Immature natural killer cell (primary cell): ENCODE data around the gene DPY19L1. TPM values are rescaled to one million over a fixed set of nuclear protein-coding genes. Genes with fewer than 3 reads are reported as not detected.
A peak's percentile ranks its signal among the peaks of the same experiment; 100 is the strongest.
"Not testable (repeated sequence)": the region's sequence is repeated elsewhere in the genome, so short reads cannot be mapped to it uniquely, and the experiment has no call there.

Experiments used
- DNase-seq, 3 donors: peaks; one replicate each; pipeline ENCODE4 v3.0.0; 2022; ENCODE audit warnings: mixed read lengths in 1 of 3
- H3K27ac Mint-ChIP-seq, 6 donors: one replicate each; pipeline ENCODE4 v1.8.0; 2020; ENCODE audit warnings: mixed read lengths in 6 of 6, mild to moderate bottlenecking in 5 of 6, inconsistent platforms in 4 of 6, moderate library complexity in 3 of 6
- H3K27me3 Mint-ChIP-seq, 3 donors: one replicate each; pipeline ENCODE4 v1.8.0; 2020 to 2021; ENCODE audit warnings: low read depth in 3 of 3, mild to moderate bottlenecking in 3 of 3, mixed read lengths in 3 of 3, moderate library complexity in 3 of 3, inconsistent platforms in 1 of 3
- H3K36me3 Mint-ChIP-seq, 3 donors: one replicate each; pipeline ENCODE4 v1.8.0; 2020; ENCODE audit warnings: mixed read lengths in 3 of 3, inconsistent platforms in 2 of 3, mild to moderate bottlenecking in 2 of 3
- H3K4me1 Mint-ChIP-seq, 2 donors: one replicate each; pipeline ENCODE4 v1.8.0; 2020; ENCODE audit warnings: inconsistent platforms in 2 of 2, mild to moderate bottlenecking in 2 of 2, mixed read lengths in 2 of 2, moderate library complexity in 1 of 2
- H3K4me3 Mint-ChIP-seq, 5 donors: one replicate each; pipeline ENCODE4 v1.8.0; 2020; ENCODE audit warnings: mild to moderate bottlenecking in 5 of 5, mixed read lengths in 5 of 5, inconsistent platforms in 3 of 5, moderate library complexity in 3 of 5
- H3K9me3 Mint-ChIP-seq, 6 donors: one replicate each; pipeline ENCODE4 v1.8.0; 2020; ENCODE audit warnings: mild to moderate bottlenecking in 6 of 6, mixed read lengths in 6 of 6, inconsistent platforms in 4 of 6, moderate library complexity in 3 of 6
- polyA plus RNA-seq, 3 donors: library from polyadenylated mRNA; unstranded; fragments of 300-500 nt; fragmentation: Illumina TruSeq; gene quantifications; one replicate each; pipeline ENCODE4 v1.2.3, GENCODE V29; 2021

The DPY19L1 gene
- polyA plus RNA-seq, 3 donors from 2014 or later: 1.6 to 2.5 (median 1.8) TPM

- not testable (repeated sequence) for H3K4me1 Mint-ChIP-seq, H3K4me3 Mint-ChIP-seq, H3K27ac Mint-ChIP-seq, H3K27me3 Mint-ChIP-seq, H3K9me3 Mint-ChIP-seq, DNase-seq
- H3K36me3 Mint-ChIP-seq: peaks cover 20 to 22% (median 22%) of the 10 kb centered on the region in 3 donors
These were observed 91.3 kb downstream of the DPY19L1 start for GRCh38 chr7:34945894-34946477.

DNA sequence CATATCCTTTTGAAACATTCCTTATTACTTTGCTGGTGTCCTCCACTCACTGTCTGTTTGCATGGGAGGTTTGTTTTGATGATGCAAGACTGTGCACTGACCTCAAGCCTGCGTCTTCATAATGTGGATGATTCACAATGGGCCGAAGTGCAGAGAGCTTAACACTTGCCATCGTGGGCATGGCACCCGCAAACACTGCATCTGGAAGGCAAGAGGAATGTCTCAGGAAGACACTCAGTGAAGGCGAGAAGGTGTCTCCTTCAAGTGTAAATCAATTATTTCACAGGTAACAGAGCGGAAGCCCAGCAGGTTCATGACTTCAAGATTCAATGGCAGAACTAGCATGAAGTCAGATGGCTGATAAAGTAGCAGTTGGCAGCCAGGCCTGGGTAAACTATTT lies 98.1 kb downstream of the DPY19L1 start:
- H3K27ac Mint-ChIP-seq: no peak overlapping the region
- H3K27me3 Mint-ChIP-seq: no peaks in the 10 kb centered on the region
- no peaks in the 10 kb centered on the region for H3K9me3 Mint-ChIP-seq
- H3K4me3 Mint-ChIP-seq: no peak overlapping the region
- no peak for DNase-seq
- H3K36me3 Mint-ChIP-seq: peaks cover 20 to 32% (median 29%) of the 10 kb centered on the region in 3 donors
- H3K4me1 Mint-ChIP-seq: no peaks in the 10 kb centered on the region

DNA sequence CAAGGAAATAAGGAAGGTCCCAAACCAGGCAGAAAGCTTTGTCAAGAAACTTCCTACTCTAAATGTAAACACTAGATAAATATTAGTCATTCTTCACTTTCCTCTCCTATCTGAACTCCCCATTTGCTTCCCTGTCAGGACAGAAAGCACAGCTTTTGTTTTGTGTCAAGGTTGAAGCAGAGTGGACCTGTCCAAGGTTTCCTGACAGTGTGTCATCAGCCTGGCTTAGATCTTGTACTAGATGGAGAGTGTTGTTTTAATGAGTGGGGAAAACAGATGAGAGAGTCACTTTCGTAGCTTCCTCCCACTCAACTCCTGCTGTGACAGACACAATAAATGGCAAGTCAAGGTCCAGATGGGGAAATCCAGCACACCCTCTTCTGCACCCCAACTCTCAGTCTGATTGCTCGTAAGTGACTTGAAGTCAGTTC lies 101.5 kb downstream of the DPY19L1 start:
- H3K27ac Mint-ChIP-seq, H3K4me3 Mint-ChIP-seq, DNase-seq, H3K9me3 Mint-ChIP-seq, H3K27me3 Mint-ChIP-seq, H3K4me1 Mint-ChIP-seq: not testable (repeated sequence)
- H3K36me3 Mint-ChIP-seq: peaks cover 24 to 32% (median 30%) of the 10 kb centered on the region in 3 donors

GRCh38 chr7:34931739-34932138 lies 105.5 kb downstream of the DPY19L1 start:
- Mint-ChIP-seq H3K4me3 (no peak overlapping the region), H3K27ac (no peak overlapping the region), H3K9me3 (no peaks in the 10 kb centered on the region), H3K27me3 (no peaks in the 10 kb centered on the region), H3K4me1 (no peaks in the 10 kb centered on the region), H3K36me3 (peaks cover 21 to 38% (median 24%) of the 10 kb centered on the region in 3 donors)
- no peak for DNase-seq

DNA sequence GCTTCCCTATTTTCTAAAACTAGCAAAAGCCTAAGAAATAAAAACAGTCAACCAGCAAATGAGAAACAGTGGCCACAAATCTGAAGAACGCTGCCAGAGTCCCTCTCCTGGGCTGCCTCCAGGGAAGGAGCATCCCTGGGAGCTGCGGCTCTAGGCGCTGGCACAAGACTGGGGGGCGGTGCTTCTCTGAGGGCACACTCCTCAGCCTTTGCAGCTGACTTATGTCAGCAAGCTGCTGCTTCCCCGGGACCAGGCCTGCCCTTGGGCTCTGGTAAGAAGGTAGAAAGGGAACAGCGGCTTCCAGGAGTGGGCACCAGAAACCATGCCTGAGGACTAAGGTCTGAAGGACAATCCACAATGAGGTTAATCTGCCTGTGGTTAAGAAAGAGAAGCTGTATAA lies 107.5 kb downstream of the DPY19L1 start:
- H3K27me3 Mint-ChIP-seq, H3K4me1 Mint-ChIP-seq, H3K9me3 Mint-ChIP-seq, DNase-seq, H3K27ac Mint-ChIP-seq, H3K4me3 Mint-ChIP-seq: not testable (repeated sequence)
- H3K36me3 Mint-ChIP-seq: peaks cover 15 to 36% (median 34%) of the 10 kb centered on the region in 3 donors

DNA sequence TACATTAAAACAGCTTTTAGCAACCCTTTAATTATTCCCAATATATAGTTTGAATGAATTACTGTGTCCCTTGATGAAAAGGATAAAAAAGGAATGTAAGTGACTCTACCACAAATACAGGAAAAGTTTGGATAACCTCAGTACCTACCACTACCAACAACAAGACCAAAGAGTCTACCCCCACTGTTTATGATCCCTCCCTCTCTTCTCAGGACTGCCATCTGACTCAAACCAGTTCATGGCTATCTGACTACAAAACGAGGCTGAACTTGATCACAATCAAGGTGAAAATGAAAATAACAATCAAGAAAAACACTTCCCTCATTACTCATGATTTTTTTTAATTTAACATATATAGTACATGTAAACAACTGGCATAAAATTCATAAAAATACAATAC lies 108.7 kb downstream of the DPY19L1 start:
- H3K27ac Mint-ChIP-seq: peak overlapping the region in 2 of 6 donors; percentile 5 to 22

GRCh38 chr7:34928052-34928451 lies 109.2 kb downstream of the DPY19L1 start:
- Mint-ChIP-seq H3K36me3 (peaks cover 10 to 29% (median 23%) of the 10 kb centered on the region in 3 donors), H3K27ac (no peak overlapping the region), H3K9me3 (no peaks in the 10 kb centered on the region), H3K27me3 (no peaks in the 10 kb centered on the region), H3K4me1 (no peaks in the 10 kb centered on the region), H3K4me3 (no peak overlapping the region)
- peak in 2 of 3 donors; percentile 0 to 11 for DNase-seq

More for the DNA sequence above, 108.7 kb downstream of the DPY19L1 start:
- H3K9me3 Mint-ChIP-seq: no peaks in the 10 kb centered on the region
- DNase-seq: no peak
- H3K27me3 Mint-ChIP-seq: no peaks in the 10 kb centered on the region
- peaks cover 10 to 29% (median 28%) of the 10 kb centered on the region in 3 donors for H3K36me3 Mint-ChIP-seq
- no peaks in the 10 kb centered on the region for H3K4me1 Mint-ChIP-seq
- H3K4me3 Mint-ChIP-seq: no peak overlapping the region

DNA sequence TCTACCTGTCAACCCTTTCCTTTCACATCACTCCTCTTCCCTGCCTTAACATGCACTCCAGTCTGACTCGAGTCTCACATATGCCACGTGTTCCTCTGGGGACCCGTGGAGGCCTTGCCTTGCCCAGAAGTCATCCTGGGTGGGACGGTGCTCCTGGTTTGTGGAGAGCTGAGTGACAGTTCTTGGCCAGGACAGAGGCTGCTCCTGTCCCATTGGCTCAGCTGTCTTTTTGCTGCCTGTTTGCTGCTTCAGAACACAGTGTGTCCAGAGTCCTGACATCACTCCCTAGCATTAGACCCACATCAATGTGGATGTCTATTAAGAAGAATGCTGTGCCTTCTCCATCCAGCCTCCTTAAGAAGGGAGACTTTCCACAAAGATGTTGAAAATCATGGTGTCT lies 116.8 kb downstream of the DPY19L1 start:
- H3K36me3 Mint-ChIP-seq, H3K4me3 Mint-ChIP-seq, DNase-seq, H3K9me3 Mint-ChIP-seq, H3K27ac Mint-ChIP-seq, H3K4me1 Mint-ChIP-seq: not testable (repeated sequence)
- peaks cover 4 to 11% (median 7%) of the 10 kb centered on the region in 3 donors for H3K27me3 Mint-ChIP-seq

DNA sequence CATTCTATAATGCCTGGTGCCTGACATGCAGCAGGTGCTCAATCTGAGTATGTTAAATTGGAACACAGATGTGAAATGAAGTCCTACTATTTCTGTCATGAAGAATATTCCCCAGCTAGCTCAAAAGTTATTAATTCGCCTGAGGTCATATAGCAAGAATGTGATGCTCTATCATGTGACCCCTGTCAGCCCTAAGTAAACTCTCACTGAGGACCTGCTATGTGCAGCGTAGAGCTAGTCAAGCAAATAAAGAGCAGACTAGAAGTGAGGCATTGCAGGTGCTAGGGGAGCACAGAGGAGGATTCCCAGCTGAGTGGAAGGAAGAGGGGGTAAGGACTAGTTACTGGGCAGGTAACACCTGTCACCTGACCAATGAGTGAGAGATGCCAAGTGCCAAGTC lies 118.2 kb downstream of the DPY19L1 start:
- not testable (repeated sequence) for H3K36me3 Mint-ChIP-seq, H3K4me1 Mint-ChIP-seq, H3K27ac Mint-ChIP-seq, H3K4me3 Mint-ChIP-seq, DNase-seq
- Mint-ChIP-seq H3K9me3 (peaks cover 0 to 10% (median 3%) of the 10 kb centered on the region in 6 donors), H3K27me3 (peaks cover 4 to 13% (median 7%) of the 10 kb centered on the region in 3 donors)

DNA sequence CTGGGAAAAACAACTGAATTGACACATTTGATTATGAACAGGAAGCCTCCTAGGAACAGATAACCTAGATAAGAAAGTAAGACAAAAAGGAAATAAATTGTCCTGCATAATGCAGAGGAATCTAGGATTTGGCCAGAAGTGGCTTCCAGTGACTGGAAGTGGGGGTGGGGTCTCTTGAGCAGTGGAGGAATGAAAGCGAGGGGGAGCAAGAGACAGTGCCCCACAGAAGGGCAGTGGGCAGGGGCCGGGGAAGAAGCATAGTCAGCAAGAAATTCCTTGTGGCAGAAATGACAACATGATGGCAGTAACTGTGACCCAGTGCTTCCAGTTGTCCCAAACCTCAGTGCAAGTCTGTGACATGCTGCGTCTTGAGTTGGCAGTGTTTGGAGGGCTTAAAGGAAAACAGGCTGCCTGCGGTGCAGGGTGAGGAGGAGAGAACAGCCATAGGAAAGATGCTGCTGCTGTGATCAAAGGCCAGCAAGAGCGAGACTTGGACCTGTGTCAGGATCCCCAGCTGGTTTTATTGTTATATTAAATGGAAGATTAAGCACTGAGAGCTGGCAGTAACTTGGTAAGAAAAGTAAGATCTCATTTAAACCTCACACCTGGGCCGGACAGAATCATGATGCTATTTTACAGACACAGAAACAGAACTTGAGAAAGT lies 119.0 kb downstream of the DPY19L1 start:
- not testable (repeated sequence) for DNase-seq, H3K36me3 Mint-ChIP-seq, H3K27ac Mint-ChIP-seq, H3K4me1 Mint-ChIP-seq, H3K4me3 Mint-ChIP-seq
- peaks cover 0 to 16% (median 7%) of the 10 kb centered on the region in 6 donors for H3K9me3 Mint-ChIP-seq
- peaks cover 4 to 15% (median 7%) of the 10 kb centered on the region in 3 donors for H3K27me3 Mint-ChIP-seq

GRCh38 chr7:34917515-34917914 lies 119.8 kb downstream of the DPY19L1 start:
- H3K27ac Mint-ChIP-seq, H3K36me3 Mint-ChIP-seq, H3K4me3 Mint-ChIP-seq, H3K4me1 Mint-ChIP-seq, DNase-seq: not testable (repeated sequence)
- Mint-ChIP-seq H3K9me3 (peaks cover 0 to 16% (median 7%) of the 10 kb centered on the region in 6 donors), H3K27me3 (peaks cover 4 to 15% (median 7%) of the 10 kb centered on the region in 3 donors)

DNA sequence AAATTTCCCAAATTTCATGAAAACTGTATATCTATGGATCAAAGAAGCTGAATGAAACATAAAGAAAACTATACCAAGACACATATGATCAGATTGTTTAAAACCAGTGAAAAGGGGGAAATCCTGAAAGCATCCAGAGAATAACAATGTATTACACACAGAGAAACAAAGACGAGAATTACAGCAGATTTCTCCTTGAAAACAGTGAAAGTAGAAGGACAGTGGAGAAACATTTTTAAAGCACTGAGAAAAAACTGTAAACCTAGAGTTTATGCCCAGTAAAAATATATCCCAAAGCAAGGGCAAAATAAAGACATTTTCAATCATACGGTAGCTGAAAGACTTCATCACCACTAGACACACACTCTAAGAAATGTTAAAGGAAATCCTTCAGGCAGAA lies 121.0 kb downstream of the DPY19L1 start:
- Mint-ChIP-seq H3K36me3 (no peaks in the 10 kb centered on the region), H3K4me3 (no peak overlapping the region), H3K4me1 (no peaks in the 10 kb centered on the region), H3K9me3 (peaks cover 0 to 16% (median 7%) of the 10 kb centered on the region in 6 donors), H3K27ac (no peak overlapping the region), H3K27me3 (peaks cover 3 to 15% (median 4%) of the 10 kb centered on the region in 3 donors)
- DNase-seq: no peak

- Mint-ChIP-seq H3K9me3 (peaks cover 0 to 16% (median 8%) of the 10 kb centered on the region in 6 donors), H3K4me1 (no peaks in the 10 kb centered on the region), H3K27ac (no peak overlapping the region), H3K27me3 (peaks cover 3 to 8% (median 3%) of the 10 kb centered on the region in 3 donors), H3K36me3 (no peaks in the 10 kb centered on the region), H3K4me3 (no peak overlapping the region)
- no peak for DNase-seq
These were observed 125.0 kb downstream of the DPY19L1 start for GRCh38 chr7:34912236-34912635.

GRCh38 chr7:34906266-34906850 lies 130.9 kb downstream of the DPY19L1 start:
- peak overlapping the region in 1 of 5 donors; percentile 20 for H3K4me3 Mint-ChIP-seq
- DNase-seq, H3K36me3 Mint-ChIP-seq, H3K27ac Mint-ChIP-seq, H3K27me3 Mint-ChIP-seq, H3K9me3 Mint-ChIP-seq, H3K4me1 Mint-ChIP-seq: not testable (repeated sequence)
